Tibial nerve (tissue), 4 donors: ENCODE results near the gene COX4I2.

Source experiments
- CTCF ChIP-seq, 5 experiments: fragments of 200-600 bp in 3 of 5; fragments of 450-650 bp in 2 of 5; sonication (generic) in 3 of 5; IDR thresholded peaks; one replicate each; pipeline ENCODE4 v1.5.1; 2016 to 2019; ENCODE audit warnings: antibody characterized with exemption in 5 of 5, mild to moderate bottlenecking in 3 of 5, moderate library complexity in 2 of 5
- EP300 ChIP-seq, 2 donors: sonication (generic); formaldehyde crosslinking; IDR thresholded peaks; one replicate each; pipeline ENCODE4 v1.6.1; 2017; ENCODE audit warnings: antibody characterized with exemption in 2 of 2, mild to moderate bottlenecking in 1 of 2
- POLR2A ChIP-seq, 2 donors: fragments of 450-650 bp; IDR thresholded peaks; one replicate each; pipeline ENCODE4 v1.6.1; 2017; ENCODE audit warnings: antibody characterized with exemption in 2 of 2, mild to moderate bottlenecking in 2 of 2, moderate library complexity in 2 of 2

GRCh38 chr20:31681128-31681727, 43.5 kb downstream of the COX4I2 start:
- TF ChIP-seq CTCF (IDR thresholded peaks at IDR 0.05) (no peak), EP300 (IDR thresholded peaks at IDR 0.05) (no peak), POLR2A (IDR thresholded peaks at IDR 0.05) (no peak)
